ENCODE measurements around the gene FRMD3.
"Not testable (repeated sequence)": the region's sequence is repeated elsewhere in the genome, so short reads cannot be mapped to it uniquely, and the experiment has no call there.

The FRMD3 gene

GRCh38 chr9:83384214-83384613, 154.0 kb downstream of the FRMD3 start:
- no peak for DNase-seq

DNA sequence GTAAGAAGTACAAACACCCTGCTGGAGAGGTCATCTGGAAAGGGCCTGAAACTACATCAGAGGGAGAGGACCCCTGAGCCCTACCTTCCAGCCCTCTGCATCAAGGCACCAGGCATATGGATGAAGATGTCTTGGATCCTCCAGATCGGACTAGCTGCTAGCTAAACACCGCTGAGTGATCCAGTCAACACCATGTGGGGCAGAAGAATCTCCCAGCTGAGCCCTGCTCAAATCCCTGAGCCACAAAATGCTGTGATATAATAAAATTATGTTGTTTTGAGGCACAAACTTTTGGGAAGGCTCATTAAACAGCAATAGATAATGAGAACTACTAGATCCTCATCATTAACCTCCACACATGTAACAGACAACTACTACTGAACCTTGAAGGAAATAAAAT, 155.2 kb downstream of the FRMD3 start:
- DNase-seq: no peak

DNA sequence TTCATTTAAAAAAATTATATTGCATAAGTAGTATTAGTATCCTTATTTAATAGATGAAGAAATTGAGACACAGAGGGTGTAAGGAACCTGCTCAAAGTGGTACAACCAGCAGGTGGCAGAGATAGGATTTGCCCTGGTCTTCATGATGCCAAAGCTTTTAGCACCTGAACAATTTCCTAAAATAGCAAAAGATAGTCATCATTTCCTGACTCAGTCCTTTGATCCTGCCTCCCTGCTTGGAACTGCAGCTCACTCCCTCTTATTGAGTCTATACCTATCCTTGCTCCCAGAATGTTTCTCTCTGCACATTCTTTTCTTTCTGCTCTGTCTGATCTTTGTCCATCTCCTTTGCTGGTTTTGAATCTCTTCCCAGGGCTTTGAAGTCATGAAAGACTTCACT, 155.8 kb downstream of the FRMD3 start:
- DNase-seq: no peak

DNA sequence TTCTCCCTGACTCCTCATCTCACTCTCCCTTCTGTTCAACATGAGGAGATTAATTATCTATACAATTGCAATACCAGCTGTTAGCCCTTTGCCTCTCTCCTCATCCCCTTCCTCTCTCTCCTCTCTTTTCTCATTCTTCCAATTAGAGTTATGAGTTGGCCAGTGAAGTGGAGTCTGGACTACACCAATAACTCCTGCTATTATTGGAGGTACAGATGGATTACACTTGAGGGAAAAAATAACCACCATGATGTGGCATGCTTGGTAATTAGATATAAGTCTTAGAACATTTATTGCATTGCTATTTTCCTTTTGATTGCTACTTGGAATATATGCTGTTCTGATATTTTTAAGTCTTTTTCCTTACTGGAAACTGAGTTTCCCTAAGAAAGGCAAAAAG, 159.2 kb downstream of the FRMD3 start:
- no peak for DNase-seq

DNA sequence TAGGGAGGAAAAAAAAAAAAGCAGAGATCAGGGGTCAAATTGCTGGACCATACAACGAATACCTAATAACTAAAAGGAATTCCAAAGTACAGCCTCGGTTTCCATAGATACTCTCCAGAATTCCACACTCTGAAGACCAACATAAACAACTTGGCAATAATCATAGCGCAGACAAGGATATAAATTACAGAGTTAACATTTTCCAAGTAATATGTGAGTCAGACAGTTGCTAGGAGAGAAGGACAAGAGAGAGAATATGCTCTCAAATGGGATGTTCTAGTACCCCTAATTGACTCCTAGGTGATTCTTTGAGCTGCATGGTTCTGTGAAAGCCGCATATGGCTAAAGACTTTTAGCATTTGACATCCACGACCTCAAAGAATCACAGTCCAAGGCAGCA, 165.2 kb downstream of the FRMD3 start:
- no peak for DNase-seq

GRCh38 chr9:83367326-83367725, 170.9 kb downstream of the FRMD3 start:
- no peak for DNase-seq

DNA sequence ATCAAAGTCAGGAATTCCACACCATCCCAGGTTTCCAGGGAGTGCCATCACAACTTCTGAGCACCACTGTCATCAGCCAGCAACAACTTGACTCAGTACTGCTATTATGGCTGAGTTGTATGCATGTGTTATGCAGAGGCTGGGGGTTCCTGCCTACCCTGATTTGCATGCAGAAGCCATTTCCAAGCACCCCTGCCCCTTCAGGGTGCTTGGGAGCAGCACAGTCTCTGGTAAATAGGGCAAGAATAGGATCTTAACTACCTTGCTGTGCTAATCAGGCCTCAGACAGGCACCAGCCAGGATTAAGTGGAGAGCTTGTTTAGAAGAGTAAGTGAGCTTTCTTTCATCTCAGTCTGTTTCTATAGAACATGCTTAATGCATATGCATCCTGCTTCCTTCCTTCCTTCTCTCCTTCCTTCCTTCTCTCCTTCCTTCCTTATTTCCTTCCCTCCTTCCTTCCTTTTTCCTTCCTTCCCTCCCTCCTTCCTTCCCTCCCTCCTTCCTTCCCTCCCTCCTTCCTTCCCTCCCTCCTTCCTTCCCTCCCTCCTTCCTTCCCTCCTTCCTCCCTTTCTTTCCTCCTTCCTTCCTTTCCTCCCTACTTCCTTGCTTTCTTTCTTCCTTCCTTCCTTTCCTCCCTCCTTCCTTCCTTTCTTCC, 175.7 kb downstream of the FRMD3 start:
- DNase-seq: no peak

GRCh38 chr9:83359039-83359438, 179.2 kb downstream of the FRMD3 start:
- DNase-seq: no peak

DNA sequence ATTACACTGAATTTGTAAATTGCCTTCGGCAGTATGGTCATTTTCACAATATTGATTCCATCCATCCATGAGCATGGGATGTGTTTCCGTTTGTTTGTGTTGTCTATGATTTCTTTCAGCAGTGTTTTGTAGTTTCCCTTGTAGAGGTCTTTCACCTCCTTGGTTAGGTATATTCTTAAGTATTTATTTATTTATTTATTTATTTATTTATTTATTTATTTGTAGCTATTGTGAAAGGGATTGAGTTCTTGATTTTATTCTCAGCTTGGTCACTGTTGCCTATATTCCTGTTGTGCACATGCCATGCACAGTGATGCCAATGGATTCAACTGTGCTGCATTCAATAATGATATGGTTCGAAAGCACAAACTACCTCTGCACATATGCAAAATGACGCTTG, 179.7 kb downstream of the FRMD3 start:
- not testable (repeated sequence) for DNase-seq

- DNase-seq: no peak
Measured at GRCh38 chr9:83355729-83356151, 182.5 kb downstream of the FRMD3 start.

DNA sequence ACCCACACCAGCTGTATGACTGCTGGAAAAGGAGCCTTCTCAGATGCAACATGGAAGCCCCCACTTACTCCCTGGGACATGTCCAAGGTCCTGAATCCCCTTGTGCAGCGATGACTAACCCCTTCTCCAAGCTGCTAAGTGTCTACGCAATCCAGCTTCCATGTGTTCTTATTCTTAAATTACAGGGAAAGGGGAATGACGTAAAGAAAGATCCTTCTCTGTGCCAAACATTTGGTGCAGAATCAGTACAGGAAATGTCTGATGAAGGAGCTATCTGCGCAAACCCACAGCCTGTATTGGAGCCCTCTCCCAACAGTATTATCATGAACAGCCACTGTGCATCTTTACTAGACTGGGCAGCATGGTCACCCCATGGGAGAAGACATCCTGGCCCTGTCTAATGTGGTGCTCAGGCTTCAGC, 183.2 kb downstream of the FRMD3 start:
- no peak for DNase-seq

- DNase-seq: no peak
Measured at GRCh38 chr9:83349031-83349430, 189.2 kb downstream of the FRMD3 start.

- DNase-seq: no peak
Measured at GRCh38 chr9:83346655-83347420, 191.4 kb downstream of the FRMD3 start.

DNA sequence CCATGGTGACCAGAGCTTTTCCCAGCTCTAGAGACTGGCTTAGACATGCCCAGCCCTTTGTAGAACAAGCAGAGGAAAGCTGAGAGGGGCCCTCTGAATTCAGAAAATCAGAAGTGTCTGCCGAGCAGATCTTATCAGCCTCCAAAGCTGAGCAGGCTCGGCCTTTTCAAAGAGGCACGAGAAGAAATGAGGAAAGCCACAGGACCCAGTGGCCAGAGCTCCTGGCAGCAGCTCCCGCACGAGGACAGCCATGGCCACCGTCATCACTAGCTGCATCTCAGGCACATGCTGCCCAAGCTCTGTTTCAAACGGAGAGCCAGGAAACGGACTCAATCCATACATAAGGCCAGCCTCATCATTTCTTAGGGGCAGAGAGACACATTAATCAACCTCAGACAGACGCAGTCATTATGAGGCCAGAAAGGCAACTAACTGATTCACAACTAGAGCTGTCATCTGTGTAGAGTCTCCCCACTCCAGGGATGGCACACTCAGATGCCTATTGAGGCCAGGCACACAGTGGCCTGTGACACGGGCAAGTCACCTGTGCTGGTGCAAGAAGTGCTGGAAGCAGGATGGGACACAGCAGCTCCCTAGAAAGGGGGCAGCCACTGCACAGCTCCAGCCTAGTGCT, 194.7 kb downstream of the FRMD3 start:
- DNase-seq: no peak

DNA sequence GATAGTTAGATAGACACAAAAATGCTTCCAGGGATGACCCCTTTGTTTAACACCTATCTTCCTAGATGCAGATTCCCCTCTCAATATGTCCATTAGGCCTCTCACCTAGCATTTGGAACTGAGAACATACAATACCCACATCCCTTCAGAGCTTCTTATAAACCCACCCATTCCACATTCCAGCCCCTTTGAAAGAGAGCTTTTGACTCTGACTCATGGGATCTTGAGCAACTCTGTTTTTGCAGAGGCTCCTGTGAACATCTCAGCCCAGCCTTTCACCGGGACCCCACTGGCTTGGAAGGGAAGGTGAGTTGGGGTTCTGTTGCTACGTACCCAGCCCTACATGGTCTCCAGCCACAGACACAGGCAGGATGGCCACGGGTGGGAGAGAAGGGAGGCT, 195.5 kb downstream of the FRMD3 start:
- no peak for DNase-seq

GRCh38 chr9:83342006-83342405, 196.2 kb downstream of the FRMD3 start:
- DNase-seq: no peak

- no peak for DNase-seq
Measured at GRCh38 chr9:83340451-83340850, 197.8 kb downstream of the FRMD3 start.

- no peak for DNase-seq
Measured at GRCh38 chr9:83339435-83339834, 198.8 kb downstream of the FRMD3 start.

GRCh38 chr9:83336706-83337105, 201.5 kb downstream of the FRMD3 start:
- no peak for DNase-seq

GRCh38 chr9:83334320-83334719, 203.9 kb downstream of the FRMD3 start:
- DNase-seq: peak; percentile 55

DNA sequence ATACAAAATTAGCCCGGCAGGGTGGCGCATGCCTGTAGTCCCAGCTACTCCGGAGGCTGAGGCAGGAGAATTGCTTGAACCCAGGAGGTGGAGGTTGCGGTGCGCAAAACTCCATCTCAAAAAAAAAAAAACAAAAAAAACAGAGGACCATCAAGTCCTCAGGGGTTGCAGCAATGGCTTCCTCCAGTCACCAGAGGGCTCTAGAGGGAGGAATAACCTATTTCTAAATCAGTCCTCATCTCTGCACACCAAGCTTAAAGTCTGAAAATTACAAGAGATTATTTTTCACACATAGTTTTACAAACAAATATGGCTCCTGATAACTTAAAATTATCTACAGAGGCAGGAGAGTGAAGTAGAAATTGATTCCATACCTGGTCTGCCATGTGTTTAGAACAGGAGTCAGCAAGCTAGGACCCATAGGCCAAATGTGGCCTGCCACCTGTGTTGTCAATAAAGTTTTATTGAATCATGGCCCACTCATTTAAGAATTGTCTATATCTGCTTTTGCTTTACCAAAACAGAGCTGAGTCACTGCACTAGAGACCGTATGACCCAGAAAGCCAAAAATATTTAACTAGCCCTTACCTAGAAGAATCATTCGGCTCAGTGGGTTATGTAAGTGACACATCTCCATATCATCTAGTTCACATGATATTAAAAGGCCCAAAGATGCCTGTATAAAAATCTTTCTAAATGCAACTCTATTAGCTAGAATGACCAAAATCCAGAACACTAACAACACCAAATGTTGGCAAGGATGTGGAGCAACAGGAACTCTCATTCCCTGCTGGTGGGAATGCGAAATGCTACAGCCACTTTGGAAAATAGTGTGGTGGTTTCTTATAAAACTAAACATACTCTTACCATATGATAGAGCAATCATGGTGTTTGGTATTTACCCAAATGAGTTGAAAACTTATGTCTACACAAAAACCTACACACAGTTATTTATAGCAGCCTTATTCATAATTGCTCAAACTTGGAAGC, 207.7 kb downstream of the FRMD3 start:
- no peak for DNase-seq

- no peak for DNase-seq
Measured at GRCh38 chr9:83327750-83328622, 210.2 kb downstream of the FRMD3 start.
